ENCODE measurements around the gene PHYKPL. TPM values are rescaled to one million over a fixed set of nuclear protein-coding genes. Genes with fewer than 3 reads are reported as not detected.

The PHYKPL gene
- total and polyA plus RNA-seq, 2 of the 8 experiments (the other 6 are each of a cell fraction or from before 2014, with no cell fraction given), result 25.1 to 32.1 TPM

DNA sequence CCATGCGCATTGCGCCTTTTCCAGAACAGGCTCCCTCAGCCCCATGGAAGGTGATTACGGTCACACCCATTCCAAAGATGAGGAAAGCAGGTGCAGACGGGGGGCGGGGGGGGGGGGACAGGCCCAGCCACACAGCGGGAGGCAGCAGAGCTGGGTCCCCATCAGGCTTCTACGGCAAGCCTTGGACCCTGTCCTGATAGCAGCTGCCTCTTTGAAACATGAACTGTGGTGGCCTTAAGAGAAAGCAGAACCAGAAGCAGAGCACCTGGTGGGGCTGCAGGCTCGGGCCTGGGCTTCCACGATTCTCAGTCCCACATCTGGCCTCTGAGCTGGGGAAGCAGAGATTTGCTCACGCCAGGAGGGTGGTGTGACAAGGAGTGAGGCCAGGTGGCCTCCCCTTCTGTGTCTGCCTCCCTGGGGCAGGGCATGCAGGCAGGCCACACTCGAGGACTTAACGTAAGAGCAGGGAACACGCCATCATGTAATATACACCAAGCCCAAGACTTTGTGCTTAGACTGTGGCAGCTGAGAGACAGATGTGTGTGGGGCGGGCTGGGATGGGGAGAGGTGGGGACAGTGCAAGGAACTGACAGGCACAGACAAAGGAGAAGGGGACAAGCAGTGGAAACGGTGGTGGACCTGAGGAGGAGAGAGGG, 14.2 kb upstream of the PHYKPL start (continued):
- TF ChIP-seq CTBP2 (IDR thresholded peaks at IDR 0.05; ENCODE audit: borderline replicate concordance, insufficient read depth, insufficient read length, low read length) (no peak), CEBPB (IDR thresholded peaks at IDR 0.05; ENCODE audit: low read depth, low read length) (no peak), RXRA (IDR thresholded peaks at IDR 0.05; ENCODE audit: insufficient read depth, low read depth, low read length) (no peak), CTCF (IDR thresholded peaks at IDR 0.05; ENCODE audit: control extremely low read depth in 1 of 3, insufficient read depth in 1 of 3, low read depth in 1 of 3, low read length in 3 of 3) (no peak)
